Right forelimb (tissue), 1 donor: ENCODE data around the gene PFN3.

Experiments used
- DNase-seq: peaks from one replicate; pipeline ENCODE4 v3.0.0-alpha.2; 2018

The PFN3 gene

DNA sequence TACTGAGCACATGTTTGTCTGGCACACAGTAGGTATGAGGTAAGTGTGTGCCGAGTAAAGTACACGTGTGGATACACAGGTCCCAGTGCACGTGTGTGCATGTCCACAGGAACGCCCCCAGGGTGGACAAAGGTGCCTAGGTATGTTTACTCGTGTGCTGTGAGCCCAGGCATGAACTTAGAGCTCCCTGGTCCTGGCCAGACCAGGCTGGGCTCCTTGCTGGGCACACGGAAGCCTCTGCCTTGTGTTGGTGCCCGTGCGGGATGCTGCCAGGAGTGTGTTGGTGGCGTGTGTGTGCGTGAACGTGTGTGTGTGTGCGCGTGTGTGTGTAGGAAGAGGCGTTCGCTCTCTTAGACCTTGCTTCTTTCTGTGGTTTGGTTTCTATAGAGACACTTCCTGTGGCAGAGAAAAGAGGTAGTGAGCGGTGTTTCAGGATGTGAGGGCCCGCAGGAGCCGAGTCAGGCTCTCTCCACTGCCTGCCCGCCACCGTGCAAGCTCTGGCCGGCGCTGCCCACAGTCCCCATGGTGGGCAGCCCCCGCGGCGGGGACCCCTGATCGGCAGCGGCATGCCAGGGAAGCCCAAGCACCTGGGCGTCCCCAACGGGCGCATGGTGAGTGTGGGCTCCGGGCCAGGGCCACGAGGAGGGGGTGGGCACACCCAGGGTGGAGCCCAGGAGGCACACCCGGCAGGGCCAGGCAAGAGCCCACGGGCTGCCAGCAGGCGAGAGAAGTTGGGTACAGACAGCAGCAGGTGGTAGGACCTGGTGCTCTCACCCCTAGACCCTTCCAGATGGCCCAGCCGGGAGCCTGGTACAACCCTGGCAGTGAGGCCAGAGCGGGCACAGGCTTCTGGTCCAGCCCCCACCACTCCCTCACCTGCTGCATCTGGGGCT lies 42.8 kb downstream of the PFN3 start, which contains the start of gene RGS14:
Gene RGS14, plus strand, starts transcription at position 466 of the 893 bp plus-strand sequence. Its CDS starts 101 bp downstream, at position 567.
- DNase-seq, result no peak

GRCh38 chr5:177357146-177357458 lies 43.4 kb downstream of the PFN3 start:
- DNase-seq, result no peak

- no peak for DNase-seq
These were observed 43.7 kb downstream of the PFN3 start for GRCh38 chr5:177356746-177357145.

DNA sequence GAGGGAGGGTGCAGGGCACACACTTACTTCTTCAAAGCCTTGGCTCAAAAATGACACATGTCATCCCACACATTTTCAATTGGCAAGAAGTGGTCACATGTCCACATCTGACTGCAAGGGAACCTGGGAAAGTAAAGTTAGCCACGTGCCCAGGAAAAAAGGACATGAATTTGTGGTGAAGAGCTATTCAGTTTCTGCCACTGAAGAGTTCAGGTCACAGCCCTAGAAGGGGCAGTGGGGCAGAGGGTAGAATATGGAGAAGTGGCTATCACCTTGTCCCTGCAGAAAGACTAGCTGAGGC lies 44.6 kb downstream of the PFN3 start:
- no peak for DNase-seq

DNA sequence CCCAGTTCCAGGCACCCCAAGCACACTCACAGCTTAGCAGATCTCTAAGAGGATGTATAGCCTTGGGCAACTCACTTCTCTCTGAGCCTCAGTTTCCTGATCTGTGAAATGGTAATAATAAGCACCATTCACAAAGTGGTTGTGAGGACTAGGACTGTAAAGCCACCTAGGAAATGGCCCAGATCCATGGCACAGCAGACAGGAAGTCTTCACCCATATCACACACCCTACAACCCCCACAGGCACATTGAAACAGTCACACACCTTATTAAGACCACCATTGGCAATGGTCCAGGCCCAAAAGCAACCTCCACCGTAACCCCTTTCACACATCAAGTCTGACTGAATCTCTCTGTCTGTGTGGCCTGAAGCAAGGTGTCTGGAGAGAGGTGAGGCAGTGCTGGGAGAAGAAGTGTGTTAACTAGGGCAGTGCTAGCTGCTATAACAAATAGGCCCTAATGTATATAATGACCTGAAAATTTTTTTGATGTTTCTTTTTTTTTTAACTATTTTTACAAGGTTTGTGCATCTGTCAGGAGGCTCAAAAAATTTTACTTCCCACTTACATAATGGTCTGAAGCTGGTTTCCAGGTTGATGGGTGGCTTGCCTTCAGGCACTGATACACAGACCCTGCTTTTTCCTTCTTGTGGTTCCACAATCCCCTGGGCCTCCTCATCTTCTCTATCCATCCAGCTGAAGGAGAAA lies 45.1 kb downstream of the PFN3 start:
- DNase-seq, result no peak

GRCh38 chr5:177354711-177355110 lies 45.8 kb downstream of the PFN3 start:
- DNase-seq, result no peak

- no peak for DNase-seq
These were observed 46.2 kb downstream of the PFN3 start for GRCh38 chr5:177354256-177354655.

- no peak for DNase-seq
These were observed 47.4 kb downstream of the PFN3 start for GRCh38 chr5:177353093-177353492.

DNA sequence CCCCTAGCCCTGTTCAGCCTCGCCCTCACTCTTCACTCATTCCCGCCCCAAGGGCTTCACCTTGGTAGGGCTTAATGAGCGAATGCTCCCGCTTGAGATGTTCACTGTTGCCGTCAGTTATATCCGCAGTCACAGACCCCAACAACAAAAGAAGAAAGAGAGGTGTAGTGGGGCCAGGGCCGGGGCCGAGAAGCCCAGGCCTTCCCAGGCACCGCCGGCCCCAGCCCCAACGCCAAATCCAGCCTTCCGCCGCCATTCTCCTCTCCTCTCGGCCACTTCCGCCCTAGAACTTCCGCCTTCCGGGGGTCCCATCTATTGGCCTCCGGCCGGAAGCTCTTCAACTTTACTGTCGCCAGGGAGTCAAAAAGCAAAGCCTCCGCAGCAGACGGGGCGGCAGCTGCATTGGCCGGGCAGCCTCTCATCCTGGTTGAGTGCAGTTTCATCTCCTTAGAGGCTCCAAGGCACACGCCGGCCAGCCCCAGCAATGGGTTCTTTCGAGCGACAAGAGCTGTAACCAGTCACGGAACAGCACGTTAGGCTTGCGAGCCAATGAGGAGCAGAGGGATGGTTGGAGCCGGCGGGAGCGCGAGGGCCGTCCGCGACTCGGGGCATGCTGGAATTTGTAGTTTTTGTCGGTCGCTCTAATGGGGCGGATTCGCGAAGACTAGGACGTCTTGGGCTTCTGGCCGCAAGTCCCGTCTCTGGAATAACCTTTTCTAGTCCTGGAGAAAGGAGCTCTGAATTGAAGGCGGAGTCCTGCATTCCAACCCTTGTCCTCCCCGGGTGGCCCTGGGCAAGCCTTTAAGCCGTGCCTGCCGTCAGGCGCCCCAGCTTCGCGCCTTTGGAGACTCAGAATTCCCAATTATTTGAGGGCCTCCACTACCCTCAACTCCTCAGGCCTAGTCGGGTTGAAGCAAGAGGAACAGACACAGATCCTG lies 48.8 kb downstream of the PFN3 start, which contains the start of gene LMAN2:
Gene LMAN2, minus strand, starts transcription at position 277 of the 938 bp plus-strand sequence. Its CDS starts 21 bp downstream, at position 256.
- peak; percentile 95 for DNase-seq

GRCh38 chr5:177350776-177351391 lies 49.6 kb downstream of the PFN3 start:
- no peak for DNase-seq
